Left ventricle myocardium inferior (tissue), 1 donor: ENCODE data around the gene TBR1. TPM values are rescaled to one million over a fixed set of nuclear protein-coding genes. Genes with fewer than 3 reads are reported as not detected.

Source experiments
- DNase-seq: peaks from one replicate; pipeline ENCODE4 v3.0.0-alpha.2; 2020
- H3K27ac ChIP-seq: fragments of 200-600 bp; replicated peaks from 2 replicates; pipeline ENCODE4 v1.8.0; 2021
- H3K27me3 ChIP-seq: fragments of 200-600 bp; 2 replicates; pipeline ENCODE4 v1.8.0; 2021; ENCODE audit warnings: low read depth
- H3K36me3 ChIP-seq: fragments of 200-600 bp; 2 replicates; pipeline ENCODE4 v1.8.0; 2021
- H3K4me1 ChIP-seq: fragments of 200-600 bp; 2 replicates; pipeline ENCODE4 v1.8.0; 2021
- H3K4me3 ChIP-seq: fragments of 200-600 bp; 2 replicates; pipeline ENCODE4 v1.8.0; 2021; ENCODE audit warnings: mild to moderate bottlenecking, moderate library complexity
- H3K9me3 ChIP-seq: fragments of 200-600 bp; replicated peaks from 2 replicates; pipeline ENCODE4 v1.8.0; 2021
- intact Hi-C: fragments of 100-400 bp; cut with micrococcal nuclease; formaldehyde crosslinking; loops from one replicate; pipeline ENCODE4 v1.11.0; 2022
- total RNA-seq: library from RNA; stranded (reverse); fragmentation: NEBNext Ultra II Directional; extraction: Animal tissue kit (Norgen Biotek cat#: 25700); gene quantifications from one replicate; pipeline ENCODE4 v1.2.1, GENCODE V29; 2021
- TF ChIP-seq, protein P1 (sequence below): fragments of 200-600 bp; IDR thresholded peaks from 2 replicates; pipeline ENCODE4 v1.8.0; 2021; ENCODE audit warnings: antibody characterized with exemption, mild to moderate bottlenecking, borderline replicate concordance
- donor health status: DM: no; HTN: yes; CAD: no; lungs with severe emphysema.

TBR1 gene
- total RNA-seq, 1 donor from 2014 or later = not detected

DNA sequence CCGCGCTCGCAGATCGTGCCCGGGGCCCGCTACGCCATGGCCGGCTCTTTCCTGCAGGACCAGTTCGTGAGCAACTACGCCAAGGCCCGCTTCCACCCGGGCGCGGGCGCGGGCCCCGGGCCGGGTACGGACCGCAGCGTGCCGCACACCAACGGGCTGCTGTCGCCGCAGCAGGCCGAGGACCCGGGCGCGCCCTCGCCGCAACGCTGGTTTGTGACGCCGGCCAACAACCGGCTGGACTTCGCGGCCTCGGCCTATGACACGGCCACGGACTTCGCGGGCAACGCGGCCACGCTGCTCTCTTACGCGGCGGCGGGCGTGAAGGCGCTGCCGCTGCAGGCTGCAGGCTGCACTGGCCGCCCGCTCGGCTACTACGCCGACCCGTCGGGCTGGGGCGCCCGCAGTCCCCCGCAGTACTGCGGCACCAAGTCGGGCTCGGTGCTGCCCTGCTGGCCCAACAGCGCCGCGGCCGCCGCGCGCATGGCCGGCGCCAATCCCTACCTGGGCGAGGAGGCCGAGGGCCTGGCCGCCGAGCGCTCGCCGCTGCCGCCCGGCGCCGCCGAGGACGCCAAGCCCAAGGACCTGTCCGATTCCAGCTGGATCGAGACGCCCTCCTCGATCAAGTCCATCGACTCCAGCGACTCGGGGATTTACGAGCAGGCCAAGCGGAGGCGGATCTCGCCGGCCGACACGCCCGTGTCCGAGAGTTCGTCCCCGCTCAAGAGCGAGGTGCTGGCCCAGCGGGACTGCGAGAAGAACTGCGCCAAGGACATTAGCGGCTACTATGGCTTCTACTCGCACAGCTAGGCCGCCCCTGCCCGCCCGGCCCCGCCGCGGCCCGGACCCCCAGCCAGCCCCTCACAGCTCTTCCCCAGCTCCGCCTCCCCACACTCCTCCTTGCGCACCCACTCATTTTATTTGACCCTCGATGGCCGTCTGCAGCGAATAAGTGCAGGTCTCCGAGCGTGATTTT, 7.6 kb downstream of the TBR1 start:
- Histone ChIP-seq H3K4me3 (peak overlapping the region; percentile 57), H3K9me3 (no peaks in the 10 kb centered on the region), H3K4me1 (peaks cover 32% of the 10 kb centered on the region), H3K27ac (no peak overlapping the region), H3K36me3 (no peaks in the 10 kb centered on the region), H3K27me3 (peaks cover 100% of the 10 kb centered on the region)
- intact Hi-C loops = no loop called here
- DNase-seq = no peak
- TF ChIP-seq, protein P1, sequence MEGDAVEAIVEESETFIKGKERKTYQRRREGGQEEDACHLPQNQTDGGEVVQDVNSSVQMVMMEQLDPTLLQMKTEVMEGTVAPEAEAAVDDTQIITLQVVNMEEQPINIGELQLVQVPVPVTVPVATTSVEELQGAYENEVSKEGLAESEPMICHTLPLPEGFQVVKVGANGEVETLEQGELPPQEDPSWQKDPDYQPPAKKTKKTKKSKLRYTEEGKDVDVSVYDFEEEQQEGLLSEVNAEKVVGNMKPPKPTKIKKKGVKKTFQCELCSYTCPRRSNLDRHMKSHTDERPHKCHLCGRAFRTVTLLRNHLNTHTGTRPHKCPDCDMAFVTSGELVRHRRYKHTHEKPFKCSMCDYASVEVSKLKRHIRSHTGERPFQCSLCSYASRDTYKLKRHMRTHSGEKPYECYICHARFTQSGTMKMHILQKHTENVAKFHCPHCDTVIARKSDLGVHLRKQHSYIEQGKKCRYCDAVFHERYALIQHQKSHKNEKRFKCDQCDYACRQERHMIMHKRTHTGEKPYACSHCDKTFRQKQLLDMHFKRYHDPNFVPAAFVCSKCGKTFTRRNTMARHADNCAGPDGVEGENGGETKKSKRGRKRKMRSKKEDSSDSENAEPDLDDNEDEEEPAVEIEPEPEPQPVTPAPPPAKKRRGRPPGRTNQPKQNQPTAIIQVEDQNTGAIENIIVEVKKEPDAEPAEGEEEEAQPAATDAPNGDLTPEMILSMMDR = no peak

DNA sequence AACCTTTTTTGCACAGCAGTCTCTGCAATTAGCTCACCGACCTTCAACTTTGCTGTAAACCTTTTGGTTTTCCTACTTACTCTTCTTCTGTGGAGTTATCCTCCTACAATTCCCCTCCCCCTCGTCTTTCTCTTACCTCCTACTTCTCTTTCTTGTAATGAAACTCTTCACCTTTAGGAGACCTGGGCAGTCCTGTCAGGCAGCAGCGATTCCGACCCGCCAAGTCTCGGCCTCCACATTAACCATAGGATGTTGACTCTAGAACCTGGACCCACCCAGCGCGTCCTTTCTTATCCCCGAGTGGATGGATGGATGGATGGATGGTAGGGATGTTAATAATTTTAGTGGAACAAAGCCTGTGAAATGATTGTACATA, 8.3 kb downstream of the TBR1 start:
- intact Hi-C loops = no loop called here
- Histone ChIP-seq H3K9me3 (no peaks in the 10 kb centered on the region), H3K27me3 (peaks cover 100% of the 10 kb centered on the region), H3K4me1 (peaks cover 26% of the 10 kb centered on the region), H3K4me3 (peak overlapping the region; percentile 57), H3K36me3 (no peaks in the 10 kb centered on the region), H3K27ac (no peak overlapping the region)
- DNase-seq = no peak
- TF ChIP-seq, protein P1 = no peak

- Histone ChIP-seq H3K27ac (no peak overlapping the region), H3K4me1 (peaks cover 26% of the 10 kb centered on the region), H3K27me3 (peaks cover 100% of the 10 kb centered on the region), H3K36me3 (no peaks in the 10 kb centered on the region), H3K9me3 (no peaks in the 10 kb centered on the region), H3K4me3 (no peak overlapping the region)
- TF ChIP-seq, protein P1 = no peak
- intact Hi-C loops = no loop called here
- DNase-seq = no peak
Observed at GRCh38 chr2:161424891-161425727, 9.0 kb downstream of the TBR1 start.

GRCh38 chr2:161425728-161426454, 9.8 kb downstream of the TBR1 start:
- Histone ChIP-seq H3K4me1 (peaks cover 26% of the 10 kb centered on the region), H3K27ac (no peak overlapping the region), H3K4me3 (no peak overlapping the region), H3K9me3 (no peaks in the 10 kb centered on the region), H3K27me3 (peaks cover 100% of the 10 kb centered on the region), H3K36me3 (no peaks in the 10 kb centered on the region)
- no peak for DNase-seq
- intact Hi-C loops = no loop called here
- TF ChIP-seq, protein P1 = no peak

- no peak for DNase-seq
- H3K27me3 ChIP-seq = peaks cover 100% of the 10 kb centered on the region
- H3K9me3 ChIP-seq = no peaks in the 10 kb centered on the region
Observed at GRCh38 chr2:161426455-161426921, 10.4 kb downstream of the TBR1 start.

More at GRCh38 chr2:161426455-161426921, 10.4 kb downstream of the TBR1 start:
- H3K27ac ChIP-seq = no peak overlapping the region
- peak overlapping the region; percentile 42 for H3K4me3 ChIP-seq
- intact Hi-C loops = no loop called here
- peaks cover 26% of the 10 kb centered on the region for H3K4me1 ChIP-seq
- H3K36me3 ChIP-seq = no peaks in the 10 kb centered on the region
- TF ChIP-seq, protein P1 = peak; percentile 37
